Measurements from ENCODE around the gene ZNF407.

ZNF407 gene

GRCh38 chr18:74873629-74874028 lies 276.0 kb downstream of the ZNF407 start:
- Histone ChIP-seq H3K4me3 (ENCODE audit: low read length) (no peak overlapping the region), H3K36me3 (ENCODE audit: control insufficient read depth, insufficient read depth, low read length) (no peaks in the 10 kb centered on the region), H3K27ac (ENCODE audit: low read depth, low read length) (no peak overlapping the region), H3K27me3 (ENCODE audit: control insufficient read depth, insufficient read depth, low read length) (no peaks in the 10 kb centered on the region), H3K4me1 (ENCODE audit: control insufficient read depth, insufficient read depth, low read length) (no peaks in the 10 kb centered on the region), H3K9ac (ENCODE audit: low read length) (no peak overlapping the region)

- H3K4me1 ChIP-seq (ENCODE audit: control insufficient read depth, insufficient read depth, low read length) = no peaks in the 10 kb centered on the region
- no peak overlapping the region for H3K27ac ChIP-seq (ENCODE audit: low read depth, low read length)
- H3K9ac ChIP-seq (ENCODE audit: low read length) = no peak overlapping the region
- H3K36me3 ChIP-seq (ENCODE audit: control insufficient read depth, insufficient read depth, low read length) = no peaks in the 10 kb centered on the region
- H3K4me3 ChIP-seq (ENCODE audit: low read length) = no peak overlapping the region
- H3K27me3 ChIP-seq (ENCODE audit: control insufficient read depth, insufficient read depth, low read length) = no peaks in the 10 kb centered on the region
Measured at GRCh38 chr18:74874351-74874750, 276.7 kb downstream of the ZNF407 start.

- Histone ChIP-seq H3K4me1 (ENCODE audit: control insufficient read depth, insufficient read depth, low read length) (no peaks in the 10 kb centered on the region), H3K9ac (ENCODE audit: low read length) (no peak overlapping the region), H3K4me3 (ENCODE audit: low read length) (no peak overlapping the region), H3K27ac (ENCODE audit: low read depth, low read length) (no peak overlapping the region), H3K27me3 (ENCODE audit: control insufficient read depth, insufficient read depth, low read length) (no peaks in the 10 kb centered on the region), H3K36me3 (ENCODE audit: control insufficient read depth, insufficient read depth, low read length) (no peaks in the 10 kb centered on the region)
Measured at GRCh38 chr18:74876630-74877243, 279.1 kb downstream of the ZNF407 start.

GRCh38 chr18:74878267-74878666 lies 280.6 kb downstream of the ZNF407 start:
- Histone ChIP-seq H3K36me3 (ENCODE audit: control insufficient read depth, insufficient read depth, low read length) (no peaks in the 10 kb centered on the region), H3K27me3 (ENCODE audit: control insufficient read depth, insufficient read depth, low read length) (no peaks in the 10 kb centered on the region), H3K9ac (ENCODE audit: low read length) (no peak overlapping the region), H3K4me3 (ENCODE audit: low read length) (no peak overlapping the region), H3K27ac (ENCODE audit: low read depth, low read length) (no peak overlapping the region), H3K4me1 (ENCODE audit: control insufficient read depth, insufficient read depth, low read length) (no peaks in the 10 kb centered on the region)

GRCh38 chr18:74880706-74881278 lies 283.1 kb downstream of the ZNF407 start:
- H3K4me3 ChIP-seq (ENCODE audit: low read length) = no peak overlapping the region
- H3K27ac ChIP-seq (ENCODE audit: low read depth, low read length) = no peak overlapping the region
- no peaks in the 10 kb centered on the region for H3K4me1 ChIP-seq (ENCODE audit: control insufficient read depth, insufficient read depth, low read length)
- H3K36me3 ChIP-seq (ENCODE audit: control insufficient read depth, insufficient read depth, low read length) = no peaks in the 10 kb centered on the region
- H3K9ac ChIP-seq (ENCODE audit: low read length) = no peak overlapping the region
- no peaks in the 10 kb centered on the region for H3K27me3 ChIP-seq (ENCODE audit: control insufficient read depth, insufficient read depth, low read length)

GRCh38 chr18:74892066-74892627 lies 294.5 kb downstream of the ZNF407 start:
- H3K9ac ChIP-seq (ENCODE audit: low read length) = no peak overlapping the region
- peaks cover 6% of the 10 kb centered on the region for H3K36me3 ChIP-seq (ENCODE audit: control insufficient read depth, insufficient read depth, low read length)
- H3K4me3 ChIP-seq (ENCODE audit: low read length) = no peak overlapping the region
- H3K27ac ChIP-seq (ENCODE audit: low read depth, low read length) = no peak overlapping the region
- H3K4me1 ChIP-seq (ENCODE audit: control insufficient read depth, insufficient read depth, low read length) = no peaks in the 10 kb centered on the region
- H3K27me3 ChIP-seq (ENCODE audit: control insufficient read depth, insufficient read depth, low read length) = no peaks in the 10 kb centered on the region

- Histone ChIP-seq H3K27ac (ENCODE audit: low read depth, low read length) (no peak overlapping the region), H3K36me3 (ENCODE audit: control insufficient read depth, insufficient read depth, low read length) (peaks cover 6% of the 10 kb centered on the region)
Measured at GRCh38 chr18:74895686-74896085, 298.0 kb downstream of the ZNF407 start.

GRCh38 chr18:74896390-74896991 lies 298.8 kb downstream of the ZNF407 start:
- no peaks in the 10 kb centered on the region for H3K4me1 ChIP-seq (ENCODE audit: control insufficient read depth, insufficient read depth, low read length)
- no peak overlapping the region for H3K4me3 ChIP-seq (ENCODE audit: low read length)
- no peak overlapping the region for H3K9ac ChIP-seq (ENCODE audit: low read length)
- no peaks in the 10 kb centered on the region for H3K36me3 ChIP-seq (ENCODE audit: control insufficient read depth, insufficient read depth, low read length)
- H3K27me3 ChIP-seq (ENCODE audit: control insufficient read depth, insufficient read depth, low read length) = no peaks in the 10 kb centered on the region
- H3K27ac ChIP-seq (ENCODE audit: low read depth, low read length) = no peak overlapping the region

More at GRCh38 chr18:74895686-74896085, 298.0 kb downstream of the ZNF407 start:
- Histone ChIP-seq H3K4me1 (ENCODE audit: control insufficient read depth, insufficient read depth, low read length) (no peaks in the 10 kb centered on the region), H3K27me3 (ENCODE audit: control insufficient read depth, insufficient read depth, low read length) (no peaks in the 10 kb centered on the region), H3K9ac (ENCODE audit: low read length) (no peak overlapping the region), H3K4me3 (ENCODE audit: low read length) (no peak overlapping the region)

GRCh38 chr18:74897971-74898657 lies 300.4 kb downstream of the ZNF407 start:
- no peak overlapping the region for H3K9ac ChIP-seq (ENCODE audit: low read length)
- no peak overlapping the region for H3K4me3 ChIP-seq (ENCODE audit: low read length)
- H3K27ac ChIP-seq (ENCODE audit: low read depth, low read length) = no peak overlapping the region
- no peaks in the 10 kb centered on the region for H3K4me1 ChIP-seq (ENCODE audit: control insufficient read depth, insufficient read depth, low read length)
- no peaks in the 10 kb centered on the region for H3K36me3 ChIP-seq (ENCODE audit: control insufficient read depth, insufficient read depth, low read length)
- H3K27me3 ChIP-seq (ENCODE audit: control insufficient read depth, insufficient read depth, low read length) = no peaks in the 10 kb centered on the region

- H3K27ac ChIP-seq (ENCODE audit: low read depth, low read length) = peak overlapping the region; percentile 16
- H3K27me3 ChIP-seq (ENCODE audit: control insufficient read depth, insufficient read depth, low read length) = no peaks in the 10 kb centered on the region
- H3K4me3 ChIP-seq (ENCODE audit: low read length) = no peak overlapping the region
- H3K4me1 ChIP-seq (ENCODE audit: control insufficient read depth, insufficient read depth, low read length) = no peaks in the 10 kb centered on the region
- no peak overlapping the region for H3K9ac ChIP-seq (ENCODE audit: low read length)
- H3K36me3 ChIP-seq (ENCODE audit: control insufficient read depth, insufficient read depth, low read length) = no peaks in the 10 kb centered on the region
Measured at GRCh38 chr18:74898965-74899364, 301.3 kb downstream of the ZNF407 start.

- Histone ChIP-seq H3K4me1 (ENCODE audit: control insufficient read depth, insufficient read depth, low read length) (no peaks in the 10 kb centered on the region), H3K36me3 (ENCODE audit: control insufficient read depth, insufficient read depth, low read length) (no peaks in the 10 kb centered on the region), H3K27me3 (ENCODE audit: control insufficient read depth, insufficient read depth, low read length) (no peaks in the 10 kb centered on the region), H3K27ac (ENCODE audit: low read depth, low read length) (peak overlapping the region; percentile 16), H3K4me3 (ENCODE audit: low read length) (no peak overlapping the region), H3K9ac (ENCODE audit: low read length) (no peak overlapping the region)
Measured at GRCh38 chr18:74899554-74899953, 301.9 kb downstream of the ZNF407 start.

GRCh38 chr18:74901362-74902146 lies 303.9 kb downstream of the ZNF407 start:
- Histone ChIP-seq H3K36me3 (ENCODE audit: control insufficient read depth, insufficient read depth, low read length) (no peaks in the 10 kb centered on the region), H3K27ac (ENCODE audit: low read depth, low read length) (no peak overlapping the region), H3K9ac (ENCODE audit: low read length) (no peak overlapping the region), H3K27me3 (ENCODE audit: control insufficient read depth, insufficient read depth, low read length) (no peaks in the 10 kb centered on the region), H3K4me1 (ENCODE audit: control insufficient read depth, insufficient read depth, low read length) (peaks cover 11% of the 10 kb centered on the region), H3K4me3 (ENCODE audit: low read length) (no peak overlapping the region)
